ENCODE data around the gene KRTAP4-8. TPM values are rescaled to one million over a fixed set of nuclear protein-coding genes. Genes with fewer than 3 reads are reported as not detected.
"Not testable (repeated sequence)": the region's sequence is repeated elsewhere in the genome, so short reads cannot be mapped to it uniquely, and the experiment has no call there.

KRTAP4-8 gene
- total RNA-seq, 2 experiments from 2014 or later = not detected

- intact Hi-C loops (cut with micrococcal nuclease; ENCODE audit: unreplicated experiment) = no loop called here
- H4K20me1 ChIP-seq (ENCODE audit: insufficient read depth, low read length) = no peaks in the 10 kb centered on the region
- H3K9me3 ChIP-seq (ENCODE audit: low read length) = no peaks in the 10 kb centered on the region
- DNase-seq (ENCODE audit: low spot score) = no peak
- no peaks in the 10 kb centered on the region for H3K4me1 ChIP-seq (ENCODE audit: insufficient read depth, low read length, poor library complexity, severe bottlenecking)
- H3K36me3 ChIP-seq (ENCODE audit: insufficient read depth, low read length) = no peaks in the 10 kb centered on the region
- no peaks in the 10 kb centered on the region for H3K9me2 ChIP-seq (ENCODE audit: insufficient read depth, low read length)
- H3K27ac ChIP-seq (ENCODE audit: low read depth, low read length, poor library complexity, severe bottlenecking) = no peak overlapping the region
- TF ChIP-seq CTCF (conservative IDR thresholded peaks at IDR 0.05; ENCODE audit: low read length) = no peak
- no peak for TF ChIP-seq EZH2phosphoT487 (IDR thresholded peaks at IDR 0.05; ENCODE audit: borderline replicate concordance, low read depth, low read length)
- no peaks in the 10 kb centered on the region for H3K79me2 ChIP-seq (ENCODE audit: insufficient read depth, low read depth, low read length)
- ChIA-PET POLR2A (no interaction called here), CTCF (ENCODE audit: unreplicated experiment) (no interaction called here)
- H3K4me3 ChIP-seq (ENCODE audit: low read depth, low read length, poor library complexity, severe bottlenecking) = no peak overlapping the region
- H2AFZ ChIP-seq (ENCODE audit: low read length) = no peak overlapping the region
- no peak overlapping the region for H3K4me2 ChIP-seq (ENCODE audit: low read length)
- no TSS peak for BruUV-seq (replicated peaks)
Observed at GRCh38 chr17:41103896-41104295, 6.0 kb upstream of the KRTAP4-8 start.

- BruUV-seq (replicated peaks) = no TSS peak
- POLR2A ChIA-PET = no interaction called here
- CTCF ChIA-PET (ENCODE audit: unreplicated experiment) = no interaction called here
- Histone ChIP-seq H3K4me2 (ENCODE audit: low read length) (no peak within 1 kb of the TSS), H3K27ac (ENCODE audit: low read depth, low read length, poor library complexity, severe bottlenecking) (no peak within 1 kb of the TSS), H2AFZ (ENCODE audit: low read length) (no peak within 1 kb of the TSS), H3K79me2 (ENCODE audit: insufficient read depth, low read depth, low read length) (no peaks in the 10 kb centered on the region), H3K4me3 (ENCODE audit: low read depth, low read length, poor library complexity, severe bottlenecking) (no peak within 1 kb of the TSS), H3K9me3 (ENCODE audit: low read length) (no peaks in the 10 kb centered on the region), H4K20me1 (ENCODE audit: insufficient read depth, low read length) (no peaks in the 10 kb centered on the region), H3K9me2 (ENCODE audit: insufficient read depth, low read length) (no peaks in the 10 kb centered on the region), H3K36me3 (ENCODE audit: insufficient read depth, low read length) (no peaks in the 10 kb centered on the region), H3K4me1 (ENCODE audit: insufficient read depth, low read length, poor library complexity, severe bottlenecking) (no peaks in the 10 kb centered on the region)
- no peak for DNase-seq (ENCODE audit: low spot score)
- intact Hi-C loops (cut with micrococcal nuclease; ENCODE audit: unreplicated experiment) = no loop called here
- TF ChIP-seq CTCF (conservative IDR thresholded peaks at IDR 0.05; ENCODE audit: low read length) (no peak), EZH2phosphoT487 (IDR thresholded peaks at IDR 0.05; ENCODE audit: borderline replicate concordance, low read depth, low read length) (no peak)
Observed at GRCh38 chr17:41101586-41102259, 3.8 kb upstream of the KRTAP4-8 start, which contains the start of gene KRTAP4-16. TSS of gene KRTAP4-16 (minus strand) at chr17:41102209. CDS start at chr17:41102209, 0 bp downstream.

- intact Hi-C loops (cut with micrococcal nuclease; ENCODE audit: unreplicated experiment) = not testable (repeated sequence)
Observed at GRCh38 chr17:41099682-41100480, 1.9 kb upstream of the KRTAP4-8 start.

More at GRCh38 chr17:41099682-41100480, 1.9 kb upstream of the KRTAP4-8 start:
- H3K9me3 ChIP-seq (ENCODE audit: low read length); H2AFZ ChIP-seq (ENCODE audit: low read length); POLR2A ChIA-PET; H3K79me2 ChIP-seq (ENCODE audit: insufficient read depth, low read depth, low read length); H3K4me2 ChIP-seq (ENCODE audit: low read length); DNase-seq (ENCODE audit: low spot score); H3K9me2 ChIP-seq (ENCODE audit: insufficient read depth, low read length); H3K4me1 ChIP-seq (ENCODE audit: insufficient read depth, low read length, poor library complexity, severe bottlenecking); H3K36me3 ChIP-seq (ENCODE audit: insufficient read depth, low read length); H4K20me1 ChIP-seq (ENCODE audit: insufficient read depth, low read length); H3K4me3 ChIP-seq (ENCODE audit: low read depth, low read length, poor library complexity, severe bottlenecking); H3K27ac ChIP-seq (ENCODE audit: low read depth, low read length, poor library complexity, severe bottlenecking); BruUV-seq (replicated peaks); CTCF ChIA-PET (ENCODE audit: unreplicated experiment): not testable (repeated sequence)

Data from OCI-LY7 (cell line).